ENCODE measurements around the gene ATXN7L3.
A peak's percentile ranks its signal among the peaks of the same experiment; 100 is the strongest.

The ATXN7L3 gene

GRCh38 chr17:44202756-44203155, 3.1 kb upstream of the ATXN7L3 start:
- H3K4me3 ChIP-seq (ENCODE audit: control insufficient read depth, low read depth, low read length): no peak overlapping the region
- no peak for TF ChIP-seq CTCF (IDR thresholded peaks at IDR 0.05; ENCODE audit: control insufficient read depth, insufficient read depth, low read depth, low read length, missing control alignments)
- no peak for DNase-seq (ENCODE audit: low read depth)

GRCh38 chr17:44200478-44201155, 933 bp upstream of the ATXN7L3 start:
- no peak for DNase-seq (ENCODE audit: low read depth)
- no peak for TF ChIP-seq CTCF (IDR thresholded peaks at IDR 0.05; ENCODE audit: control insufficient read depth, insufficient read depth, low read depth, low read length, missing control alignments)
- peak overlapping the region; percentile 80 for H3K4me3 ChIP-seq (ENCODE audit: control insufficient read depth, low read depth, low read length)

- TF ChIP-seq CTCF (IDR thresholded peaks at IDR 0.05; ENCODE audit: control insufficient read depth, insufficient read depth, low read depth, low read length, missing control alignments): no peak
- H3K4me3 ChIP-seq (ENCODE audit: control insufficient read depth, low read depth, low read length): peak overlapping the region; percentile 91
- DNase-seq (ENCODE audit: low read depth): no peak
Observed at GRCh38 chr17:44198721-44199552, 747 bp downstream of the ATXN7L3 start.

GRCh38 chr17:44197980-44198720, 1.5 kb downstream of the ATXN7L3 start:
- peak overlapping the region; percentile 91 for H3K4me3 ChIP-seq (ENCODE audit: control insufficient read depth, low read depth, low read length)
- peak; percentile 36 for TF ChIP-seq CTCF (IDR thresholded peaks at IDR 0.05; ENCODE audit: control insufficient read depth, insufficient read depth, low read depth, low read length, missing control alignments)
- no peak for DNase-seq (ENCODE audit: low read depth)

- DNase-seq (ENCODE audit: low read depth): no peak
- no peak overlapping the region for H3K4me3 ChIP-seq (ENCODE audit: control insufficient read depth, low read depth, low read length)
- TF ChIP-seq CTCF (IDR thresholded peaks at IDR 0.05; ENCODE audit: control insufficient read depth, insufficient read depth, low read depth, low read length, missing control alignments): no peak
Observed at GRCh38 chr17:44197107-44197506, 2.6 kb downstream of the ATXN7L3 start.

- no peak for DNase-seq (ENCODE audit: low read depth)
- no peak overlapping the region for H3K4me3 ChIP-seq (ENCODE audit: control insufficient read depth, low read depth, low read length)
- TF ChIP-seq CTCF (IDR thresholded peaks at IDR 0.05; ENCODE audit: control insufficient read depth, insufficient read depth, low read depth, low read length, missing control alignments): no peak
Observed at GRCh38 chr17:44193326-44194084, 6.2 kb downstream of the ATXN7L3 start.

All from AG09309 (cell line).